Motor neuron (in vitro differentiated cells): ENCODE data around the gene IGSF23. TPM values are rescaled to one million over a fixed set of nuclear protein-coding genes. Genes with fewer than 3 reads are reported as not detected.
A peak's percentile ranks its signal among the peaks of the same experiment; 100 is the strongest.
"Not testable (repeated sequence)": the region's sequence is repeated elsewhere in the genome, so short reads cannot be mapped to it uniquely, and the experiment has no call there.

Experiments used
- ATAC-seq, 8 experiments: fragments of 200-7000 bp; cut with Tn5 transposase; replicated peaks in 6 of 8; 2 replicates each; pipeline ENCODE4 v1.8.0; 2021; ENCODE audit warnings: mild to moderate bottlenecking in 8 of 8, moderate library complexity in 8 of 8
- H3K27ac ChIP-seq, 2 donors: fragments of 250-450 bp; sonication (Bioruptor Pico); 2 replicates each; pipeline ENCODE4 v1.9.0; 2021; ENCODE audit warnings: antibody characterized with exemption in 2 of 2, mild to moderate bottlenecking in 2 of 2, moderate library complexity in 1 of 2
- H3K4me1 ChIP-seq, 2 donors: fragments of 250-450 bp; sonication (Bioruptor Pico); replicated peaks in 1 of 2; 2 replicates each; pipeline ENCODE4 v1.6.1; 2021; ENCODE audit warnings: antibody characterized with exemption in 2 of 2, mild to moderate bottlenecking in 2 of 2, moderate library complexity in 1 of 2
- H3K4me3 ChIP-seq, 5 donors: fragments of 250-450 bp; sonication (Bioruptor Pico); 2 replicates each; pipeline ENCODE4 v1.9.0; 2021; ENCODE audit warnings: antibody characterized with exemption in 5 of 5, mild to moderate bottlenecking in 5 of 5, moderate library complexity in 4 of 5
- WGBS, 10 experiments: fragments of 450-650 bp; shearing (Covaris generic); methylation state at CpG; one replicate each; pipeline ENCODE4 v1.0.0; 2022; 5-methylcytosine and 5-hydroxymethylcytosine counted together
- in situ Hi-C, 9 experiments: fragments of 400-800 bp; cut with MboI; loops; one replicate each; pipeline ENCODE4 v1.15.0; 2021; ENCODE audit warnings: low sequenced_read_pairs in 9 of 9, low pct_unique_long_range_greater_than_20kb in 2 of 9; ENCODE audit not compliant: unreplicated experiment in 9 of 9
- total RNA-seq, 8 experiments: library from RNA; unstranded; fragments of 300-600 nt; gene quantifications; 2 replicates each; pipeline versions ENCODE4 v1.2.3 to v1.2.4, GENCODE V29; 2022

IGSF23 gene
- total RNA-seq, 8 experiments from 2014 or later, result 0.72 to 2.2 TPM; not detected in 6

GRCh38 chr19:44657211-44657921, 44.0 kb downstream of the IGSF23 start:
- Histone ChIP-seq H3K27ac (no peak overlapping the region), H3K4me1 (no peaks in the 10 kb centered on the region), H3K4me3 (no peak overlapping the region)
- in situ Hi-C loops, result loop anchor here in 2 of 9 experiments (5.0 to 10.0 kb wide), 2 partner anchors 83 to 85 kb away; no protein-coding TSS in a partner anchor
- 0 to 93% (median 56%) methylated on average over 1 to 6 of the region's 25 CpGs; no CpG with 5 or more reads in 5 of the 10 experiments for WGBS, 10 experiments
- ATAC-seq, result peak in 7 of 8 experiments; percentile 20 to 65 (median 45)

GRCh38 chr19:44658069-44658733, 44.8 kb downstream of the IGSF23 start:
- in situ Hi-C loops, result loop anchor here in 2 of 9 experiments (5.0 to 10.0 kb wide), 2 partner anchors 83 to 86 kb away; no protein-coding TSS in a partner anchor
- WGBS, 10 experiments, result 80 to 100% (median 100%) methylated on average over 1 to 3 of the region's 3 CpGs; no CpG with 5 or more reads in 2 of the 10 experiments
- peak in 3 of 8 experiments; percentile 8 to 18 (median 9) for ATAC-seq
- H3K4me1 ChIP-seq, result no peaks in the 10 kb centered on the region
- no peak overlapping the region for H3K27ac ChIP-seq
- H3K4me3 ChIP-seq, result no peak overlapping the region

- WGBS, 10 experiments, result 73 to 100% (median 84%) methylated on average over 1 to 3 of the region's 4 CpGs; no CpG with 5 or more reads in 6 of the 10 experiments
- ATAC-seq, result no peak
- in situ Hi-C loops, result no loop called here
- no peaks in the 10 kb centered on the region for H3K4me1 ChIP-seq
- H3K27ac ChIP-seq, result no peak overlapping the region
- no peak overlapping the region for H3K4me3 ChIP-seq
Measured at GRCh38 chr19:44660081-44660480, 46.7 kb downstream of the IGSF23 start.

GRCh38 chr19:44661205-44661604, 47.8 kb downstream of the IGSF23 start:
- in situ Hi-C loops, result no loop called here
- no peak overlapping the region for H3K4me3 ChIP-seq
- no peak for ATAC-seq
- no peaks in the 10 kb centered on the region for H3K4me1 ChIP-seq
- 90 to 100% (median 94%) methylated on average over 1 to 7 of the region's 11 CpGs; no CpG with 5 or more reads in 7 of the 10 experiments for WGBS, 10 experiments
- H3K27ac ChIP-seq, result no peak overlapping the region

GRCh38 chr19:44661904-44662303, 48.5 kb downstream of the IGSF23 start:
- H3K4me3 ChIP-seq, result no peak overlapping the region
- peak in 1 of 8 experiments; percentile 15 for ATAC-seq
- no peak overlapping the region for H3K27ac ChIP-seq
- 87 to 100% (median 90%) methylated on average over 2 to 5 of the region's 7 CpGs; no CpG with 5 or more reads in 5 of the 10 experiments for WGBS, 10 experiments
- in situ Hi-C loops, result no loop called here
- no peaks in the 10 kb centered on the region for H3K4me1 ChIP-seq

GRCh38 chr19:44662691-44663385, 49.5 kb downstream of the IGSF23 start:
- 14 to 83% (median 70%) methylated on average over 1 to 5 of the region's 7 CpGs; no CpG with 5 or more reads in 3 of the 10 experiments for WGBS, 10 experiments
- Histone ChIP-seq H3K4me1 (no peaks in the 10 kb centered on the region), H3K27ac (no peak overlapping the region), H3K4me3 (no peak overlapping the region)
- in situ Hi-C loops, result no loop called here
- ATAC-seq, result peak in 1 of 8 experiments; percentile 6

- WGBS, 10 experiments, result 90 to 100% (median 96%) methylated on average over 1 to 5 of the region's 5 CpGs; no CpG with 5 or more reads in 3 of the 10 experiments
Measured at GRCh38 chr19:44663996-44664395, 50.6 kb downstream of the IGSF23 start.

GRCh38 chr19:44664976-44665375, 51.6 kb downstream of the IGSF23 start:
- Histone ChIP-seq H3K27ac (no peak overlapping the region), H3K4me1 (no peaks in the 10 kb centered on the region), H3K4me3 (no peak overlapping the region)
- WGBS, 10 experiments, result 88 to 100% (median 94%) methylated on average over 2 to 7 of the region's 10 CpGs; no CpG with 5 or more reads in 1 of the 10 experiments
- ATAC-seq, result no peak
- in situ Hi-C loops, result no loop called here

More at GRCh38 chr19:44663996-44664395, 50.6 kb downstream of the IGSF23 start:
- H3K4me3 ChIP-seq, result no peak overlapping the region
- no peak overlapping the region for H3K27ac ChIP-seq
- ATAC-seq, result no peak
- no peaks in the 10 kb centered on the region for H3K4me1 ChIP-seq
- in situ Hi-C loops, result no loop called here

- Histone ChIP-seq H3K4me3 (no peak overlapping the region), H3K4me1 (no peaks in the 10 kb centered on the region), H3K27ac (no peak overlapping the region)
- 0 to 100% (median 75%) methylated on average over 1 to 3 of the region's 7 CpGs; no CpG with 5 or more reads in 2 of the 10 experiments for WGBS, 10 experiments
- in situ Hi-C loops, result no loop called here
- peak in 1 of 8 experiments; percentile 22 for ATAC-seq
Measured at GRCh38 chr19:44666852-44667556, 53.6 kb downstream of the IGSF23 start.

- in situ Hi-C loops, result no loop called here
- ATAC-seq, result no peak
- WGBS, 10 experiments, result 60 to 100% (median 69%) methylated on average over 1 to 2 of the region's 2 CpGs; no CpG with 5 or more reads in 7 of the 10 experiments
Measured at GRCh38 chr19:44668985-44669764, 55.8 kb downstream of the IGSF23 start.

GRCh38 chr19:44670027-44670426, 56.7 kb downstream of the IGSF23 start:
- H3K4me1 ChIP-seq, ATAC-seq, H3K4me3 ChIP-seq, H3K27ac ChIP-seq, in situ Hi-C loops: not testable (repeated sequence)
- 80 to 100% (median 97%) methylated on average over 1 to 2 of the region's 2 CpGs; no CpG with 5 or more reads in 6 of the 10 experiments for WGBS, 10 experiments

More at GRCh38 chr19:44668985-44669764, 55.8 kb downstream of the IGSF23 start:
- H3K27ac ChIP-seq, result no peak overlapping the region
- no peak overlapping the region for H3K4me3 ChIP-seq
- H3K4me1 ChIP-seq, result no peaks in the 10 kb centered on the region

- ATAC-seq, result no peak
- no peak within 1 kb of the TSS for H3K27ac ChIP-seq
- in situ Hi-C loops, result no loop called here
- H3K4me3 ChIP-seq, result no peak within 1 kb of the TSS
- no peaks in the 10 kb centered on the region for H3K4me1 ChIP-seq
- WGBS, 10 experiments, result 40 to 100% (median 100%) methylated on average over 1 of the region's 2 CpGs; no CpG with 5 or more reads in 7 of the 10 experiments
Measured at GRCh38 chr19:44671400-44671799, 58.0 kb downstream of the IGSF23 start, which contains the start of gene CEACAM19. Gene CEACAM19 (plus strand): TSS chr19:44671482. CDS start chr19:44671932, 450 bp downstream.
